ENCODE results near the gene LCE2C.
"Not testable (repeated sequence)": the region's sequence is repeated elsewhere in the genome, so short reads cannot be mapped to it uniquely, and the experiment has no call there.

Gene LCE2C

DNA sequence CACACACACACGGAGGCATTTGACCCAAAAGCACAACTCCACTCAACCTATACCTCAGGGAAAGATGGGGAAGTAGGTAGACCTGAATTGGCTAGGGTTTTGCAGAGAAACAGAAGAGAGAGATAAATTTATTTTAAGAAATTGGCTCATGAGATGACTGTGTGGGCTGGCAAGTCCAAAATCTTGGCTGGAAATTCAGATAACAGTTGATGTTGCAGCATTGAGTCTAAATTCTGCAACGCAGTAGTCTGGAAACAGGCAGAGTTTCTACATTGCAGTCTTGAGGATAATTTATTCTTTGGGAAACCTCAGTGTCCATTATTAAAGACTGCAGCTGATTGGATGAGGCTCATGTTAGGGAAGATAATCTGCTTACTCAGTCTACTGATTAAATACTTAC is 6.5 kb downstream of the LCE2C start:
- no peak for DNase-seq (ENCODE audit: low spot score)
- TF ChIP-seq, protein P1, sequence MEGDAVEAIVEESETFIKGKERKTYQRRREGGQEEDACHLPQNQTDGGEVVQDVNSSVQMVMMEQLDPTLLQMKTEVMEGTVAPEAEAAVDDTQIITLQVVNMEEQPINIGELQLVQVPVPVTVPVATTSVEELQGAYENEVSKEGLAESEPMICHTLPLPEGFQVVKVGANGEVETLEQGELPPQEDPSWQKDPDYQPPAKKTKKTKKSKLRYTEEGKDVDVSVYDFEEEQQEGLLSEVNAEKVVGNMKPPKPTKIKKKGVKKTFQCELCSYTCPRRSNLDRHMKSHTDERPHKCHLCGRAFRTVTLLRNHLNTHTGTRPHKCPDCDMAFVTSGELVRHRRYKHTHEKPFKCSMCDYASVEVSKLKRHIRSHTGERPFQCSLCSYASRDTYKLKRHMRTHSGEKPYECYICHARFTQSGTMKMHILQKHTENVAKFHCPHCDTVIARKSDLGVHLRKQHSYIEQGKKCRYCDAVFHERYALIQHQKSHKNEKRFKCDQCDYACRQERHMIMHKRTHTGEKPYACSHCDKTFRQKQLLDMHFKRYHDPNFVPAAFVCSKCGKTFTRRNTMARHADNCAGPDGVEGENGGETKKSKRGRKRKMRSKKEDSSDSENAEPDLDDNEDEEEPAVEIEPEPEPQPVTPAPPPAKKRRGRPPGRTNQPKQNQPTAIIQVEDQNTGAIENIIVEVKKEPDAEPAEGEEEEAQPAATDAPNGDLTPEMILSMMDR (IDR thresholded peaks at IDR 0.05; ENCODE audit: extremely low read depth, missing control alignments): no peak

DNA sequence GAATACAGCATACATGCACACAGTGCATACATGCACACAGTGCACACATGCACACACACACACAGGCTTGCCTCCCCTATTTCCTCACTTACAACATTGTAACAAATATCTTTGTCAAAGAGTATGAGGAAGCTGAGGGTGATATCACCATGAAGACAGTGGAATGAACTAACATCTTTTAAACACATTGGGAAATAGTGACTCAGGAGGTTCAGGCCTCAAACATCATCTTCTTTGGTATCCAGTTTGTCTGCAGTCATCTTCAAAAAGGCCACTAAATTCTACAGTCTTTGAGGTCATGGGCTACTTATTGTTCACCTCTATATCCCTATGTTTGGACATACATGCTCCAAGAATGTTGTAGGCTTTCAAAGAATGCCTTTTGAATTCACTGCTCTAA is 8.8 kb downstream of the LCE2C start:
- no peak for DNase-seq (ENCODE audit: low spot score)
- TF ChIP-seq, protein P1 (IDR thresholded peaks at IDR 0.05; ENCODE audit: extremely low read depth, missing control alignments): no peak

GRCh38 chr1:152685823-152686222 is 10.7 kb downstream of the LCE2C start, which contains the start of gene LCE2B:
TSS of gene LCE2B (plus strand) at chr1:152686123. CDS start at chr1:152686844, 721 bp downstream.
- not testable (repeated sequence) for DNase-seq (ENCODE audit: low spot score)

DNA sequence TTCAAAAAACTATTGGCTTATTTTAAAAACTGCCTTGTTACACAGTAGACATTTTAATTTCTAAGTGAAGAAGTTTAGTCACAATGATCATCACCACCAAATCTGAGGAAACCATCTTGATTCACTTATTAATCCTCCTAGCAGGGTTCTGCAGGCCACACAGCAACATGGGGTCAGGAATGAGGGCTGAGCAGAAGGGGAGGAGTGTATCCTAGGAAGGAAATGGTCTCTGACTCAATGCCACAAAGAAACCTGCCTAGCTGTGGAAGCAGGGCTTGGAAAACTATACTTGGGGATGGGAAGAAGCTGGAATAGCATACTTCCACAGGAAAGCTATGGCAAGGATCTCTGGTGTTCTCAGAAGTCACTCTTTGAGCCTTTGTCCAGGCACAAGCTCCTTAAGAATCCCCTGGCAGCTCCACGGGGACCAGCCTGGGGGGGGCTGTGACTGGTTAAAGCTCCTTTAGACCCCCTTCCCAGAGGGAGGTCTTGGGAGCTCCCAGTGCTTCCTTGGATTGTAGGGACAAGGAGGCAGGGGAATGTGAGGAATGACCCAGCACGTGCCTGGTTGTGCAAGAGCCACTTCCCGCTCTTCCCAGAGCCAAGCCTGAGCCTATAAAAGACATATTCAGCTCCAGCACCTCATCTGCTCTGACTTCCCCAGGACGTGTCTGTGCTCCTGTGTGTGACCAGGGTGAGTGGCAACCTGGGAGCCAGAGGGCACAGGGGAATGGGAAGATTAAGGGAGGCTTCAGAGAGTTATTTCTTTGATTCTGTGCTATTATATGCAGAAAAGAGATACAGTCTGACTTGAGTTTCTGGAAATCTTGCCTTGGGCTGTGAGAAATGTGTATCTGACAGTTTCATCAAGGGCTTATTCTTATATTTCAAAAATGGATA is 22.9 kb downstream of the LCE2C start, which contains the start of gene LCE2A:
LCE2A (plus strand) TSS at position 645 of the 900 bp plus-strand sequence. CDS start 557 bp downstream, outside the sequence.
- DNase-seq (ENCODE audit: low spot score): no peak
- TF ChIP-seq, protein P1 (IDR thresholded peaks at IDR 0.05; ENCODE audit: extremely low read depth, missing control alignments): no peak

- TF ChIP-seq, protein P1 (IDR thresholded peaks at IDR 0.05; ENCODE audit: extremely low read depth, missing control alignments): no peak
- no peak for DNase-seq (ENCODE audit: low spot score)
Observed at GRCh38 chr1:152699746-152700145, 24.7 kb downstream of the LCE2C start.

DNA sequence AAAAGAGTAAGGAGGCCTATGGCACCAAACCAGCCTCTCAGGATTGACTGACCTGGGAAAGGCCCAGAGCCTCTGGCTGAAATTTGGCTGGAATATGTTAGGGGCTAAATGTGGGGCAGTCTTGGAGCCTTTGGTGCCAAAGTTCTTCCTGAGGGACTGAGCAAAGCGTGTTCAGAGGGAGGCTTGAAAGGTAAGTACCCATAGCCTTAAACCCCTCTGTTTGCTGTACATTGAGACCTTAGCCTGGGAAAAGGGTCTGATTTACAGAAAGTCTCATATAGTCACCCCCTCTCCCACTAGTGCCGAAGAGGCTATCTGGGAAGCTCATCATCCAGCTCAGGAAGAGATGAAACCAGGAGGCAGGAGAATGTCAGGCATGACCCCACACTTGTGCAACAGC is 32.8 kb downstream of the LCE2C start, which contains the start of gene LCE4A:
LCE4A (plus strand) TSS at position 301 of the 400 bp plus-strand sequence. CDS start 916 bp downstream, outside the sequence.
- DNase-seq (ENCODE audit: low spot score): no peak
- TF ChIP-seq, protein P1 (IDR thresholded peaks at IDR 0.05; ENCODE audit: extremely low read depth, missing control alignments): no peak

- no peak for DNase-seq (ENCODE audit: low spot score)
- TF ChIP-seq, protein P1 (IDR thresholded peaks at IDR 0.05; ENCODE audit: extremely low read depth, missing control alignments): no peak
Observed at GRCh38 chr1:152718238-152718637, 43.2 kb downstream of the LCE2C start.

All from GM20000 (cell line).